OCI-LY3 (cell line): Measurements from ENCODE around the gene SUN5.

Source experiments
- H2AFZ ChIP-seq: fragments of 200-600, 300-600 bp; shearing (Covaris generic); 2 replicates; pipeline ENCODE4 v1.6.0; 2014; ENCODE audit warnings: antibody characterized with exemption, low read depth, low read length
- H3K27ac ChIP-seq: fragments of 200-600, 300-600 bp; sonication (generic); 2 replicates; pipeline ENCODE4 v1.5.1; 2014; ENCODE audit warnings: mild to moderate bottlenecking, low read length, moderate library complexity, mixed read lengths
- H3K27me3 ChIP-seq: fragments of 200-600, 300-600 bp; sonication (generic); 2 replicates; pipeline ENCODE4 v1.6.1; 2014; ENCODE audit warnings: low read depth, low read length, mixed read lengths
- H3K36me3 ChIP-seq: fragments of 200-600, 300-600 bp; sonication (generic); replicated peaks from 2 replicates; pipeline ENCODE3; 2014; ENCODE audit warnings: low read depth, low read length, mixed read lengths
- H3K4me1 ChIP-seq: fragments of 300-600, 200-600 bp; sonication (generic); 2 replicates; pipeline ENCODE4 v1.6.1; 2014; ENCODE audit warnings: low read length, mixed read lengths
- H3K4me2 ChIP-seq: fragments of 200-600, 300-600 bp; sonication (generic); 2 replicates; pipeline ENCODE4 v1.6.1; 2014; ENCODE audit warnings: low read length, mixed read lengths
- H3K4me3 ChIP-seq: fragments of 300-600, 200-600 bp; sonication (generic); 2 replicates; pipeline ENCODE4 v1.5.1; 2014; ENCODE audit warnings: antibody characterized with exemption, mild to moderate bottlenecking, low read length, moderate library complexity
- H3K79me2 ChIP-seq: fragments of 300-600, 200-600 bp; shearing (Covaris generic); 2 replicates; pipeline ENCODE4 v1.6.1; 2014; ENCODE audit warnings: mild to moderate bottlenecking, low read length, mixed read lengths
- H3K9ac ChIP-seq: fragments of 300-600, 200-600 bp; shearing (Covaris generic); 2 replicates; pipeline ENCODE4 v1.6.0; 2014; ENCODE audit warnings: mild to moderate bottlenecking, low read length, moderate library complexity
- H3K9me3 ChIP-seq: fragments of 200-600, 300-600 bp; shearing (Covaris generic); 2 replicates; pipeline ENCODE4 v1.6.1; 2014; ENCODE audit warnings: low read length, mixed read lengths; ENCODE audit not compliant: insufficient read depth
- H4K20me1 ChIP-seq: fragments of 200-600, 300-600 bp; sonication (generic); 2 replicates; pipeline ENCODE4 v1.6.1; 2016; ENCODE audit warnings: low read length, mixed read lengths; ENCODE audit not compliant: insufficient read depth
- CTCF ChIP-seq: fragments of 200-600, 300-600 bp; sonication (generic); IDR thresholded peaks from 2 replicates; pipeline ENCODE4 v1.5.1; 2014; ENCODE audit warnings: antibody characterized with exemption, low read length, low read depth
- EZH2phosphoT487 ChIP-seq: fragments of 200-600 bp; shearing (Covaris generic); IDR thresholded peaks from 2 replicates; pipeline ENCODE4 v1.6.1; 2018; ENCODE audit warnings: antibody characterized with exemption, mixed run types, low read depth

Gene SUN5

GRCh38 chr20:33028875-33029274 is 24.6 kb upstream of the SUN5 start:
- Histone ChIP-seq H3K9me3 (no peaks in the 10 kb centered on the region), H3K36me3 (no peaks in the 10 kb centered on the region), H3K4me3 (no peak overlapping the region), H3K4me1 (no peaks in the 10 kb centered on the region), H3K79me2 (no peaks in the 10 kb centered on the region), H2AFZ (no peak overlapping the region), H3K27ac (no peak overlapping the region), H3K27me3 (peaks cover 35% of the 10 kb centered on the region), H3K4me2 (no peak overlapping the region), H3K9ac (no peak overlapping the region), H4K20me1 (no peaks in the 10 kb centered on the region)
- TF ChIP-seq CTCF (no peak), EZH2phosphoT487 (no peak)

GRCh38 chr20:33027769-33028751 is 23.8 kb upstream of the SUN5 start:
- no peak overlapping the region for H3K9ac ChIP-seq
- H3K27me3 ChIP-seq: peaks cover 39% of the 10 kb centered on the region
- no peaks in the 10 kb centered on the region for H3K79me2 ChIP-seq
- no peak overlapping the region for H2AFZ ChIP-seq
- H3K4me1 ChIP-seq: no peaks in the 10 kb centered on the region
- TF ChIP-seq EZH2phosphoT487 (no peak), CTCF (no peak)
- H3K27ac ChIP-seq: no peak overlapping the region
- H3K9me3 ChIP-seq: no peaks in the 10 kb centered on the region
- no peak overlapping the region for H3K4me2 ChIP-seq
- H3K4me3 ChIP-seq: no peak overlapping the region
- H4K20me1 ChIP-seq: no peaks in the 10 kb centered on the region
- H3K36me3 ChIP-seq: no peaks in the 10 kb centered on the region

- Histone ChIP-seq H3K9me3 (no peaks in the 10 kb centered on the region), H3K27me3 (peaks cover 38% of the 10 kb centered on the region), H3K36me3 (no peaks in the 10 kb centered on the region), H2AFZ (no peak overlapping the region), H3K79me2 (no peaks in the 10 kb centered on the region), H3K4me3 (no peak overlapping the region), H3K4me2 (no peak overlapping the region), H4K20me1 (no peaks in the 10 kb centered on the region), H3K4me1 (peaks cover 7% of the 10 kb centered on the region), H3K27ac (no peak overlapping the region), H3K9ac (no peak overlapping the region)
- no peak for TF ChIP-seq CTCF
- no peak for TF ChIP-seq EZH2phosphoT487
Measured at GRCh38 chr20:33026779-33027759, 22.8 kb upstream of the SUN5 start.
